OCI-LY1 (cell line): ENCODE measurements around the gene MAP3K4.

ENCODE experiments used
- H2AFZ ChIP-seq: fragments of 200-600 bp; sonication (generic), shearing (Covaris generic); 2 replicates; pipeline ENCODE4 v1.6.0; 2014; ENCODE audit warnings: antibody characterized with exemption, mild to moderate bottlenecking, low read length
- H3F3A ChIP-seq: fragments of 200-600 bp; sonication (generic), shearing (Covaris generic); 2 replicates; pipeline ENCODE4 v1.6.0; 2014; ENCODE audit warnings: mild to moderate bottlenecking, antibody characterized with exemption, low read length, moderate library complexity; ENCODE audit not compliant: insufficient read depth
- H3K27ac ChIP-seq: fragments of 200-600 bp; sonication (generic); 2 replicates; pipeline ENCODE4 v1.5.1; 2014; ENCODE audit warnings: low read length, mixed run types, mild to moderate bottlenecking, low read depth; ENCODE audit not compliant: poor library complexity, severe bottlenecking
- H3K27me3 ChIP-seq: fragments of 200-600 bp; sonication (generic); 2 replicates; pipeline ENCODE4 v1.6.0; 2014; ENCODE audit warnings: antibody characterized with exemption, mild to moderate bottlenecking, low read length, moderate library complexity; ENCODE audit not compliant: insufficient read depth
- H3K36me3 ChIP-seq: fragments of 200-600 bp; sonication (generic); 2 replicates; pipeline ENCODE4 v1.6.1; 2014; ENCODE audit warnings: mild to moderate bottlenecking, antibody characterized with exemption, low read length, moderate library complexity, mixed read lengths; ENCODE audit not compliant: insufficient read depth
- H3K4me1 ChIP-seq: fragments of 200-600 bp; sonication (generic); 2 replicates; pipeline ENCODE4 v1.5.1; 2014; ENCODE audit warnings: mild to moderate bottlenecking, low read length, moderate library complexity; ENCODE audit not compliant: insufficient read depth, severe bottlenecking
- H3K4me2 ChIP-seq: fragments of 200-600 bp; sonication (generic), shearing (Covaris generic); 2 replicates; pipeline ENCODE4 v1.6.1; 2014; ENCODE audit warnings: low read length
- H3K4me3 ChIP-seq: fragments of 200-600 bp; sonication (generic); 2 replicates; pipeline ENCODE4 v1.5.1; 2014; ENCODE audit warnings: low read length, low read depth, mild to moderate bottlenecking, mixed read lengths; ENCODE audit not compliant: poor library complexity, severe bottlenecking
- H3K79me2 ChIP-seq: fragments of 200-600 bp; shearing (Covaris generic); 2 replicates; pipeline ENCODE4 v1.6.1; 2016; ENCODE audit warnings: mixed run types, low read length, mixed read lengths; ENCODE audit not compliant: insufficient read depth
- H3K9ac ChIP-seq: fragments of 200-600 bp; sonication (generic), shearing (Covaris generic); 2 replicates; pipeline ENCODE4 v1.6.1; 2014; ENCODE audit warnings: mild to moderate bottlenecking, low read length, mixed read lengths
- H3K9me2 ChIP-seq: fragments of 200-600 bp; sonication (generic), shearing (Covaris generic); 2 replicates; pipeline ENCODE4 v1.6.1; 2014; ENCODE audit warnings: low read depth, mild to moderate bottlenecking, low read length, mixed read lengths
- H3K9me3 ChIP-seq: fragments of 200-600 bp; shearing (Covaris generic); 2 replicates; pipeline ENCODE4 v1.6.1; 2014; ENCODE audit warnings: low read length, mixed read lengths
- H4K20me1 ChIP-seq: fragments of 200-600 bp; sonication (generic), shearing (Covaris generic); 2 replicates; pipeline ENCODE4 v1.6.0; 2016; ENCODE audit warnings: mild to moderate bottlenecking, low read length; ENCODE audit not compliant: insufficient read depth
- CTCF ChIP-seq: fragments of 200-600 bp; sonication (generic), shearing (Covaris generic); IDR thresholded peaks from 2 replicates; pipeline ENCODE4 v1.5.1; 2017; ENCODE audit warnings: mild to moderate bottlenecking, antibody characterized with exemption, low read length, moderate library complexity, mixed read lengths
- EZH2 ChIP-seq: fragments of 200-600 bp; sonication (generic), shearing (Covaris generic); IDR thresholded peaks from 2 replicates; pipeline ENCODE4 v1.8.0; 2017; ENCODE audit warnings: borderline replicate concordance, mixed run types, mild to moderate bottlenecking, antibody characterized with exemption, low read length, moderate library complexity, mixed read lengths

MAP3K4 gene

GRCh38 chr6:161115468-161115867, 123.9 kb downstream of the MAP3K4 start:
- no peaks in the 10 kb centered on the region for H3K9me3 ChIP-seq
- H3K9ac ChIP-seq, result no peak overlapping the region
- H3K4me3 ChIP-seq, result no peak overlapping the region
- peaks cover 89% of the 10 kb centered on the region for H3K36me3 ChIP-seq
- no peaks in the 10 kb centered on the region for H3K79me2 ChIP-seq
- no peak for TF ChIP-seq CTCF
- TF ChIP-seq EZH2, result no peak
- H3K27me3 ChIP-seq, result no peaks in the 10 kb centered on the region
- H2AFZ ChIP-seq, result no peak overlapping the region
- no peaks in the 10 kb centered on the region for H3K4me1 ChIP-seq
- no peaks in the 10 kb centered on the region for H4K20me1 ChIP-seq
- H3F3A ChIP-seq, result no peaks in the 10 kb centered on the region
- no peak overlapping the region for H3K27ac ChIP-seq
- H3K4me2 ChIP-seq, result no peak overlapping the region
- no peaks in the 10 kb centered on the region for H3K9me2 ChIP-seq

- Histone ChIP-seq H4K20me1 (no peaks in the 10 kb centered on the region), H3K4me3 (no peak overlapping the region), H3K36me3 (peaks cover 81% of the 10 kb centered on the region), H3K27ac (no peak overlapping the region), H3K27me3 (no peaks in the 10 kb centered on the region), H3K4me2 (no peak overlapping the region), H2AFZ (no peak overlapping the region), H3K9me2 (no peaks in the 10 kb centered on the region), H3F3A (no peaks in the 10 kb centered on the region), H3K79me2 (no peaks in the 10 kb centered on the region), H3K9me3 (no peaks in the 10 kb centered on the region), H3K9ac (no peak overlapping the region), H3K4me1 (no peaks in the 10 kb centered on the region)
- TF ChIP-seq EZH2 (no peak), CTCF (no peak)
Measured at GRCh38 chr6:161116554-161116953, 125.0 kb downstream of the MAP3K4 start.

GRCh38 chr6:161117308-161117707, 125.7 kb downstream of the MAP3K4 start:
- H3K9ac ChIP-seq, result no peak overlapping the region
- no peaks in the 10 kb centered on the region for H3K4me1 ChIP-seq
- no peaks in the 10 kb centered on the region for H3K27me3 ChIP-seq
- no peaks in the 10 kb centered on the region for H3F3A ChIP-seq
- no peak overlapping the region for H2AFZ ChIP-seq
- no peak overlapping the region for H3K4me3 ChIP-seq
- no peaks in the 10 kb centered on the region for H4K20me1 ChIP-seq
- no peaks in the 10 kb centered on the region for H3K9me2 ChIP-seq
- H3K27ac ChIP-seq, result no peak overlapping the region
- H3K36me3 ChIP-seq, result peaks cover 73% of the 10 kb centered on the region
- no peaks in the 10 kb centered on the region for H3K9me3 ChIP-seq
- H3K4me2 ChIP-seq, result no peak overlapping the region
- TF ChIP-seq EZH2, result no peak
- TF ChIP-seq CTCF, result no peak
- no peaks in the 10 kb centered on the region for H3K79me2 ChIP-seq
